Thoracic aorta (tissue), 2 donors: ENCODE data around the gene INPP4A. TPM values are rescaled to one million over a fixed set of nuclear protein-coding genes. Genes with fewer than 3 reads are reported as not detected.

Experiments used
- ATAC-seq: fragments of 150-250 bp; one replicate; pipeline ENCODE4 v1.8.0; 2017; ENCODE audit warnings: low read depth; ENCODE audit not compliant: insufficient number of reproducible peaks, low FRiP score
- DNase-seq: peaks from one replicate; pipeline ENCODE4 v3.0.0-alpha.2; 2020; ENCODE audit warnings: low spot score
- H3K27ac ChIP-seq, 2 donors: fragments of 200-600 bp; sonication (generic); 1 replicate in 1 of 2; 2 replicates in 1 of 2; pipeline ENCODE4 v1.5.1; 2016; ENCODE audit warnings: mild to moderate bottlenecking in 2 of 2, moderate library complexity in 2 of 2
- H3K27me3 ChIP-seq: fragments of 200-600 bp; sonication (generic); replicated peaks from 2 replicates; pipeline ENCODE4 v1.6.0; 2016; ENCODE audit warnings: mild to moderate bottlenecking; ENCODE audit not compliant: insufficient read depth
- H3K36me3 ChIP-seq: fragments of 200-600 bp; sonication (generic); one replicate; pipeline ENCODE4 v1.5.1; 2016
- H3K4me1 ChIP-seq, 2 donors: fragments of 200-600 bp; sonication (generic); 1 replicate in 1 of 2; 2 replicates in 1 of 2; pipeline versions ENCODE4 v1.5.1 to v1.6.0; 2016; ENCODE audit warnings: low read depth in 2 of 2, mild to moderate bottlenecking in 1 of 2; ENCODE audit not compliant: control insufficient read depth in 1 of 2
- H3K4me3 ChIP-seq: fragments of 200-600 bp; sonication (generic); 2 replicates; pipeline ENCODE4 v1.5.1; 2016; ENCODE audit warnings: mild to moderate bottlenecking
- H3K9me3 ChIP-seq: fragments of 200-600 bp; sonication (generic); 2 replicates; pipeline ENCODE4 v1.5.1; 2016
- CTCF ChIP-seq: fragments of 200-600 bp; sonication (generic); IDR thresholded peaks from one replicate; pipeline ENCODE4 v1.5.1; 2019; ENCODE audit warnings: antibody characterized with exemption
- total RNA-seq, 2 donors: library from RNA; depleted of rRNA; stranded (reverse); fragments of >200 nt; gene quantifications; one replicate each; pipeline versions ENCODE4 v1.1.0 to v1.2.3, GENCODE V29; 2016

INPP4A gene
- total RNA-seq, 2 donors from 2014 or later: 29.4 to 40.6 TPM

GRCh38 chr2:98598781-98599428 lies 154.2 kb downstream of the INPP4A start:
- Histone ChIP-seq H3K36me3 (peaks cover 14% of the 10 kb centered on the region), H3K27me3 (no peaks in the 10 kb centered on the region), H3K27ac (no peak overlapping the region), H3K4me1 (no peaks in the 10 kb centered on the region), H3K4me3 (no peak overlapping the region), H3K9me3 (no peaks in the 10 kb centered on the region)
- no peak for ATAC-seq
- no peak for TF ChIP-seq CTCF
- no peak for DNase-seq

GRCh38 chr2:98601532-98602132 lies 157.0 kb downstream of the INPP4A start:
- Histone ChIP-seq H3K36me3 (peaks cover 14% of the 10 kb centered on the region), H3K27me3 (no peaks in the 10 kb centered on the region), H3K4me3 (no peak overlapping the region), H3K9me3 (no peaks in the 10 kb centered on the region), H3K27ac (no peak overlapping the region), H3K4me1 (peaks cover 5% of the 10 kb centered on the region in 2 donors)
- no peak for DNase-seq
- TF ChIP-seq CTCF: peak; percentile 3
- no peak for ATAC-seq

- H3K4me1 ChIP-seq: peaks cover 18 to 23% of the 10 kb centered on the region in 2 donors
- H3K27ac ChIP-seq: no peak overlapping the region
- DNase-seq (no peak), ATAC-seq (no peak)
- no peaks in the 10 kb centered on the region for H3K9me3 ChIP-seq
- no peak overlapping the region for H3K4me3 ChIP-seq
- no peaks in the 10 kb centered on the region for H3K27me3 ChIP-seq
- peaks cover 9% of the 10 kb centered on the region for H3K36me3 ChIP-seq
- no peak for TF ChIP-seq CTCF
Observed at GRCh38 chr2:98604547-98604946, 159.9 kb downstream of the INPP4A start.

GRCh38 chr2:98605076-98605475 lies 160.4 kb downstream of the INPP4A start:
- Histone ChIP-seq H3K27me3 (no peaks in the 10 kb centered on the region), H3K9me3 (no peaks in the 10 kb centered on the region), H3K27ac (no peak overlapping the region), H3K4me1 (peaks cover 23 to 28% of the 10 kb centered on the region in 2 donors), H3K36me3 (peaks cover 4% of the 10 kb centered on the region), H3K4me3 (no peak overlapping the region)
- DNase-seq (no peak), ATAC-seq (no peak)
- no peak for TF ChIP-seq CTCF

- no peak overlapping the region for H3K27ac ChIP-seq
- peaks cover 3% of the 10 kb centered on the region for H3K36me3 ChIP-seq
- H3K4me3 ChIP-seq: no peak overlapping the region
- H3K9me3 ChIP-seq: no peaks in the 10 kb centered on the region
- ATAC-seq (no peak), DNase-seq (no peak)
- no peaks in the 10 kb centered on the region for H3K27me3 ChIP-seq
- TF ChIP-seq CTCF: no peak
- peaks cover 33 to 42% of the 10 kb centered on the region in 2 donors for H3K4me1 ChIP-seq
Observed at GRCh38 chr2:98606431-98606830, 161.8 kb downstream of the INPP4A start.
